ENCODE results near the gene DOCK9.

DOCK9 gene

GRCh38 chr13:98804336-98804855 is 173.5 kb downstream of the DOCK9 start:
- Histone ChIP-seq H3K36me3 (ENCODE audit: insufficient read depth) (no peaks in the 10 kb centered on the region), H3K27ac (no peak overlapping the region), H3K4me3 (IDR thresholded peaks at IDR 0.05; ENCODE audit: insufficient read depth, low read depth, low read length) (no peak overlapping the region), H3K27me3 (ENCODE audit: insufficient read depth, low read depth) (no peaks in the 10 kb centered on the region), H3K79me2 (ENCODE audit: insufficient read depth, low read depth) (no peaks in the 10 kb centered on the region), H3K9ac (no peak overlapping the region), H3K4me2 (no peak overlapping the region), H2AFZ (ENCODE audit: low read depth) (no peak overlapping the region), H3K4me1 (ENCODE audit: low read depth, poor library complexity, severe bottlenecking) (no peaks in the 10 kb centered on the region), H4K20me1 (ENCODE audit: insufficient read depth) (no peaks in the 10 kb centered on the region)
- TF ChIP-seq CTCF (conservative IDR thresholded peaks at IDR 0.05; ENCODE audit: low read depth, low read length) = no peak

- Histone ChIP-seq H2AFZ (ENCODE audit: low read depth) (no peak overlapping the region), H3K4me1 (ENCODE audit: low read depth, poor library complexity, severe bottlenecking) (no peaks in the 10 kb centered on the region), H3K4me2 (no peak overlapping the region), H3K9ac (no peak overlapping the region), H3K36me3 (ENCODE audit: insufficient read depth) (no peaks in the 10 kb centered on the region), H3K27ac (no peak overlapping the region), H3K79me2 (ENCODE audit: insufficient read depth, low read depth) (no peaks in the 10 kb centered on the region), H3K4me3 (IDR thresholded peaks at IDR 0.05; ENCODE audit: insufficient read depth, low read depth, low read length) (no peak overlapping the region), H4K20me1 (ENCODE audit: insufficient read depth) (no peaks in the 10 kb centered on the region), H3K27me3 (ENCODE audit: insufficient read depth, low read depth) (no peaks in the 10 kb centered on the region)
- no peak for TF ChIP-seq CTCF (conservative IDR thresholded peaks at IDR 0.05; ENCODE audit: low read depth, low read length)
These were observed 173.9 kb downstream of the DOCK9 start for GRCh38 chr13:98803921-98804320.

- Histone ChIP-seq H3K79me2 (ENCODE audit: insufficient read depth, low read depth) (no peaks in the 10 kb centered on the region), H3K4me3 (IDR thresholded peaks at IDR 0.05; ENCODE audit: insufficient read depth, low read depth, low read length) (no peak overlapping the region), H4K20me1 (ENCODE audit: insufficient read depth) (no peaks in the 10 kb centered on the region), H2AFZ (ENCODE audit: low read depth) (no peak overlapping the region), H3K4me2 (no peak overlapping the region), H3K4me1 (ENCODE audit: low read depth, poor library complexity, severe bottlenecking) (no peaks in the 10 kb centered on the region), H3K27me3 (ENCODE audit: insufficient read depth, low read depth) (no peaks in the 10 kb centered on the region), H3K36me3 (ENCODE audit: insufficient read depth) (no peaks in the 10 kb centered on the region), H3K9ac (no peak overlapping the region), H3K27ac (no peak overlapping the region)
- no peak for TF ChIP-seq CTCF (conservative IDR thresholded peaks at IDR 0.05; ENCODE audit: low read depth, low read length)
These were observed 174.7 kb downstream of the DOCK9 start for GRCh38 chr13:98803111-98803561.

GRCh38 chr13:98802559-98802958 is 175.3 kb downstream of the DOCK9 start:
- no peaks in the 10 kb centered on the region for H3K79me2 ChIP-seq (ENCODE audit: insufficient read depth, low read depth)
- no peaks in the 10 kb centered on the region for H4K20me1 ChIP-seq (ENCODE audit: insufficient read depth)
- no peak overlapping the region for H3K9ac ChIP-seq
- no peak for TF ChIP-seq CTCF (conservative IDR thresholded peaks at IDR 0.05; ENCODE audit: low read depth, low read length)
- no peaks in the 10 kb centered on the region for H3K36me3 ChIP-seq (ENCODE audit: insufficient read depth)
- H3K27me3 ChIP-seq (ENCODE audit: insufficient read depth, low read depth) = no peaks in the 10 kb centered on the region
- no peaks in the 10 kb centered on the region for H3K4me1 ChIP-seq (ENCODE audit: low read depth, poor library complexity, severe bottlenecking)
- no peak overlapping the region for H3K27ac ChIP-seq
- H2AFZ ChIP-seq (ENCODE audit: low read depth) = no peak overlapping the region
- no peak overlapping the region for H3K4me3 ChIP-seq (IDR thresholded peaks at IDR 0.05; ENCODE audit: insufficient read depth, low read depth, low read length)
- H3K4me2 ChIP-seq = no peak overlapping the region
